GM10266 (cell line): Measurements from ENCODE around the gene PARP12.

Source experiments
- DNase-seq: peaks from one replicate; pipeline ENCODE4 v3.0.0; 2012; ENCODE audit errors: extremely low spot score
- TF ChIP-seq, protein P1 (sequence below): IDR thresholded peaks from 2 replicates; pipeline ENCODE4 v1.5.1; 2012; ENCODE audit warnings: mild to moderate bottlenecking, low read depth; ENCODE audit not compliant: control insufficient read depth, insufficient read depth; ENCODE audit errors: missing control alignments

PARP12 gene

DNA sequence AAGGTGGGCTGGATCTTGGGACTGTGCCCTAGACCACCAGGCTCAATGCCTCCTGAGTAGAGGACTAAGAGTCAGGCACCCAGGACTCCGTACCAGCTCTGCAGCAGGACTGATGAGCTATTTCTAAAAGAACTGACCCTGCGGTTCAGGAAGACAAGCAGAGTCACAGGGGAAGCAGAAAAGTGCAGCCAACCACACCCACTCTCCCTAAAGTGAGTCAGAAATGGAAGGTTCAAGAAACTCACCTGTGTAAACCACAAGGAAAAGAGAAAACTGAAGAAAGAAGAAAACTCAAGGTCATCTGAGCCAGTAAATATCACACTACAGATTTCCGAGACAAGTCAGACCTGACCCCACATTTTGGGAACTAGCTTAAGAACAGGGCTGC lies 2.5 kb downstream of the PARP12 start:
- no peak for DNase-seq
- TF ChIP-seq, protein P1, sequence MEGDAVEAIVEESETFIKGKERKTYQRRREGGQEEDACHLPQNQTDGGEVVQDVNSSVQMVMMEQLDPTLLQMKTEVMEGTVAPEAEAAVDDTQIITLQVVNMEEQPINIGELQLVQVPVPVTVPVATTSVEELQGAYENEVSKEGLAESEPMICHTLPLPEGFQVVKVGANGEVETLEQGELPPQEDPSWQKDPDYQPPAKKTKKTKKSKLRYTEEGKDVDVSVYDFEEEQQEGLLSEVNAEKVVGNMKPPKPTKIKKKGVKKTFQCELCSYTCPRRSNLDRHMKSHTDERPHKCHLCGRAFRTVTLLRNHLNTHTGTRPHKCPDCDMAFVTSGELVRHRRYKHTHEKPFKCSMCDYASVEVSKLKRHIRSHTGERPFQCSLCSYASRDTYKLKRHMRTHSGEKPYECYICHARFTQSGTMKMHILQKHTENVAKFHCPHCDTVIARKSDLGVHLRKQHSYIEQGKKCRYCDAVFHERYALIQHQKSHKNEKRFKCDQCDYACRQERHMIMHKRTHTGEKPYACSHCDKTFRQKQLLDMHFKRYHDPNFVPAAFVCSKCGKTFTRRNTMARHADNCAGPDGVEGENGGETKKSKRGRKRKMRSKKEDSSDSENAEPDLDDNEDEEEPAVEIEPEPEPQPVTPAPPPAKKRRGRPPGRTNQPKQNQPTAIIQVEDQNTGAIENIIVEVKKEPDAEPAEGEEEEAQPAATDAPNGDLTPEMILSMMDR, result no peak

DNA sequence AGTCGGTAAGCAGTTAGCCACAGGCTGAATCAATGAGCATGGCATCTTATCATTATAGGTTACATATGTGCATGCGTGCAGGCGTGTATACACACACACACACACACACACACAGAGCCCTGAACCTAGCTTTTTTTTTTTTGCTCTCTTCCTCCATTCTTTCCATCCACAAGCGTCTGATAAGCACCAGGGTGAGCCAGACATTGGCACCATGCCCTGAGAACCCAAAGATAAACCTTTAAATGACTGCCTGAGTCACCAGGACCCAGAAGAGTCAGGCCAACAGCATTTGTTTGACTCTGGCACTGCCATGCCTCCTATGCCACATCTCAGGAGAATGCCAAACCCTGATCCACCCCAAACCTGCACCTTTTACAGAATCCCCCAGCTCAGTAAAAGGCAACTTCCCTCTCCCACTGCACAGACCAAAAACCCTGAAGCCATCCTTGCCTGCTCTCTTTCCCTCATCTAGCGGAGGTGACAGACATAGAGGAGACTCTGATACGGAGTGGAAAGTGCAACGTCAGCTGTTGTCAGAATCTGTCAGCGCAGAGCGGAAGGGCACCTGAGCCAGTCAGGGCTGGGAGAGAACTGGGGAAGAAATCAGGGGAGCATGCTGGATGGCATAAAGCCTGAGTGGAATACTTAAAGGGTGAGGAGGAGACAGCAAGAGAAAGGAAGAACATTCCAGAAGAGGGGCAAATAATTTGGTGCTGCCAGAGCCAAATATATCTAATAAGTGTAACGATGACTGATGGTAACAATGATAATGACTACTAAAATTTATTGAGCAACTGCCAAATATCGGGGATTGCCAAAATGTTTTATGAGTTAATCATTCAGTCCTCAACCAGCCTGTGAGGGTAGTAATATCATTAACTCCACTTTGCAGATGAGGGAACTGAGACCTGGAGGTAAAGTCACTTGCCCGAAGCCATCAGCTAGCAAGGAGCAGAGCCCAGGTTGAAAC lies 3.2 kb downstream of the PARP12 start:
- DNase-seq, result no peak
- TF ChIP-seq, protein P1, result no peak

DNA sequence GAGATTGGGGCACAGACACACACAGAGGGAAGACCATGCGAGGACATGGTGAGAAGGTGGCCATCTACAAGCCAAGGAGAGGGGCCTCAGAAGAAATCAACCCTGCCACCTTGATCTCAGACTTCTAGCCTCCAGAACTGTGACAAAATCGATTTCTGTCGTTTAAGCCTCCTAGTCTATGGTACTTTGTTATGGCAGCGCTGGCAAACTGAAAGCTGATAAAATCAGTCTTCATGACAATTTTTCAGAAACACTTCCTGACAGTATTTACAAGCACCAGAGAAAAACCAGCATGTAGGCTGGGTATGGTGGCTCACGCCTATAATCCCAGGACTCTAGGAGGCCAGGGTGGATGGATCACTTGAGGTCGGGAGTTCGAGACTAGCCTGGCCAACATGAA lies 4.2 kb downstream of the PARP12 start:
- no peak for DNase-seq
- TF ChIP-seq, protein P1, result no peak

DNA sequence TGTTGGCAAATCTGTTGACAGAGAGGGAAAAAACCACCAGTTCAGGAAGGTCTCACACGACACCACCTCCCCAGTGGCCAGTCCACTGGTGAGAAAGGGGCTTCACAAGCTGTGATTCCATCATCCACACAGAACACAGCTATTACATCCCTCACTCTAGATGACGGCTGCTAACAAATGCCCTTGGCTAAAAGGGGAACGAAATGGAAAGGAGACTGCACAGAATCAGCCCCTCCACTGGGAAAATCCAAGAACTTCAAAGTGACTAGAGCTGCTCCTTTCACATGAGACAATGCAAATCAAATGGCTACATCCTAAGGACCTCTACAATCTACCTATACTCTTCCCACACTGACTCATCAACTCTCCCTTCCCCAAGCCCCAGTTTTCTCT lies 5.6 kb downstream of the PARP12 start:
- DNase-seq, result no peak
- TF ChIP-seq, protein P1, result no peak

DNA sequence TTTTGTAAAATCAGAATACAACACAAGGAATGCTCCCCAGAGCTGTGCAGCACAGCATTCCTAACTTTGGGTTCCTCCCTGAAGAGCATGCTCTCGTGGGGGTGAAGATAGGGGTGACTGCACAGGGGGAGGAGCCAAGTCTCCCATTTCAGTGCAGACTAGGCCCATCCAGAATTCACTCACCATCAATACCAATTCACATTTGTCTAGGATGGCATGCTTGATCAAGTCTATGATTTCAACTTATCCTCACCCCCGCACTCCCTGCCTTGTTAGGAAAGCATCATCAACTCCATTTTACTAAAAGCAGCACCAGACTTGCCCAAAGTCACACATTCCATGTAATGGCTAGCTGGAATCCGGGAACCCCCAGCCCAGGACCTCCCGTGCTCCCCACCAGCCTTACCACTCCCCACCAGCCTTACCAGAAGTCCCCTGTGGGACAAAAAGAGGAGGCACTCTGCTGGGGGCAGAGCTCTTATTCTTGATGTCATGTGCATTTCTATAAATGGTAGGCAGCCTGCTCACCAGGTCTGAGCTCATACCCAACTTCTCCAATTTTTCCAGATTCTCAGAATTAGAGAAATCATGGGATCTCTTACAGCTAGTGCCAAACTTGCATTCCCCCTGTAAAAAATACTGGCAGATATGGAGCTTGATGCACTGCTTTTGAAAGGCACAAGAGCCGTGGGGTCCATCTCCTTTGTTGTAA lies 6.2 kb downstream of the PARP12 start:
- TF ChIP-seq, protein P1, result no peak
- DNase-seq, result no peak

DNA sequence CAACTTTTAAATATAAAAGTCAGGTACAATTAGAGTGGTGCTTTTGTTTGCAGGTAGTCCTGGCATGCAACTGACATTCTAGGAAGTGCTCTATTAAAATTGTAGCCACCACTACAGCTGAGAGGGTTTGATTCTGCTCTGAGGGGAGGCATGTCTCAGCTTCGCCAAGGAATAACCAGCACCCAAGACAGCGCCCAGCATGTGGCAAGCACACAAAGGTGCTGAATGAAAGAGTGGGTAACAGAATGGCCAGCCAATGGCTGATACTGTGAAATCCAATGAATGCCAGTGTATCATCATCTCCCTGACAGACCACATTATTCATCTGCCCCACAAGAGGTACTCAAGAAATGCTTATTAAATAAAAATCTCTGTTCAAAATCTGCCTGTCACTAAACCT lies 6.9 kb downstream of the PARP12 start:
- TF ChIP-seq, protein P1, result no peak
- no peak for DNase-seq

DNA sequence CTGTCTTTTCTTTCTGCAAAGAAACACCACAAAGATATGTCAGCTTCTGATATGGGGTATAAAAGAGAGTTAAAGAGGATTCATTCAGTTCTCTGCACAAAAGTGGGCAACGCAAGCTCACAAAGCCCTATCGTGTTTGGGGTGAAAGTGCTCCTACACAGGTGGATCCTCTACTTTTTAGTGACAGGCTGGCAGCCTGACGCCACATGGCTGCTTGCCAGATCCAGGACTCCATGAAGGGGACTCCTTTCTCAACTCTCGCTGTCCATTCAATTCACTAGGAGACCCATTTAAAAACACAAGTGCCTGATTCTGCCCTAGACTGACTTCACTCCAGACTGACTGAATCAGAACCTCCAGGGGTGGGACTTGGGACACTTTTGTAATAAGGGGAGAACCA lies 8.0 kb downstream of the PARP12 start:
- TF ChIP-seq, protein P1, result no peak
- no peak for DNase-seq
